Measurements from ENCODE around the gene CA11.
A peak's percentile ranks its signal among the peaks of the same experiment; 100 is the strongest.

DNA sequence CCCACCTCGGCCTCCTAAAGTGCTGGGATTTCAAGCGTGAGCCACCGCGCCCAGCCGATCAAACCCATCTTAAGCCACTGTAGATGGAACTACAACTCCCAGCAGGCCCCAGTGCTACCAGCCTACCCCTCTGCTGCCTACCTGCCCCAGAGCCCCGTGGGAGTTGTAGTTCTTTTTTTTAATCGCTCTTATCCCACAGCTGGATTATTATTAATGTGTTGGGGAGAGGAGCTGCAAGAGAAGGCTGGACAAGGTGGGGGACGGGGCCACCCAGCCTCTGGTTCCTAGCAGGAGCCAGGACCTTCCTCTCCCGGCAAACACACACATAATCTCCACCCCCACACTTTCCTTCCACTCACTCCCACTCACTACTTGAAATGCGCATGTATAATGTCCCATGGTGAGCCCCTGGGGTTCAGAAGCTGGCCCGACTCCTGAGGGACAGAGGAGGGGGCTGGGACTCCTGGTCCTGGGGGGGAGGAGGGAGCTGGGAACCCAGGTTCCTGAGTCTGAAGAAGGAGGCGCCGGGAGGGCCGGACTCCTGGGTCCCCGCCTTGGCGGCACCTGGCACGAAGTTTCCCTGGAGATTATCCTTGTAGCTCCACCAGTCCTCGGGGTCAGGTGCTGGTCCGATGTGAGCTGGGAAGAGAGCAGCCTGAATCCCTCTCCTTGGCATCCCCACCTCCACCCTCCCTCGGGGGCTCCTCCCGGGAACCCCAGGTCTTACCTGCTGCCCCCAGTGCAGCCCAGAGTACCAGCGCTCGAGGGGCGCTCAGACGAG, 958 bp downstream of the CA11 start:
- TF ChIP-seq, protein P1, sequence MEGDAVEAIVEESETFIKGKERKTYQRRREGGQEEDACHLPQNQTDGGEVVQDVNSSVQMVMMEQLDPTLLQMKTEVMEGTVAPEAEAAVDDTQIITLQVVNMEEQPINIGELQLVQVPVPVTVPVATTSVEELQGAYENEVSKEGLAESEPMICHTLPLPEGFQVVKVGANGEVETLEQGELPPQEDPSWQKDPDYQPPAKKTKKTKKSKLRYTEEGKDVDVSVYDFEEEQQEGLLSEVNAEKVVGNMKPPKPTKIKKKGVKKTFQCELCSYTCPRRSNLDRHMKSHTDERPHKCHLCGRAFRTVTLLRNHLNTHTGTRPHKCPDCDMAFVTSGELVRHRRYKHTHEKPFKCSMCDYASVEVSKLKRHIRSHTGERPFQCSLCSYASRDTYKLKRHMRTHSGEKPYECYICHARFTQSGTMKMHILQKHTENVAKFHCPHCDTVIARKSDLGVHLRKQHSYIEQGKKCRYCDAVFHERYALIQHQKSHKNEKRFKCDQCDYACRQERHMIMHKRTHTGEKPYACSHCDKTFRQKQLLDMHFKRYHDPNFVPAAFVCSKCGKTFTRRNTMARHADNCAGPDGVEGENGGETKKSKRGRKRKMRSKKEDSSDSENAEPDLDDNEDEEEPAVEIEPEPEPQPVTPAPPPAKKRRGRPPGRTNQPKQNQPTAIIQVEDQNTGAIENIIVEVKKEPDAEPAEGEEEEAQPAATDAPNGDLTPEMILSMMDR (IDR thresholded peaks at IDR 0.05): no peak
- peak in 1 of 2 donors; percentile 8 for TF ChIP-seq POLR2A (IDR thresholded peaks at IDR 0.05)

Data from vagina (tissue), 2 donors.